Stimulated activated CD8-positive, alpha-beta memory T cell treated with anti-CD3 and anti-CD28 coated beads, Interleukin-2, amount 100 ng/mL, for 1 hour (primary cell): Measurements from ENCODE around the gene PCED1B.
"Not testable (repeated sequence)": the region's sequence is repeated elsewhere in the genome, so short reads cannot be mapped to it uniquely, and the experiment has no call there.

ENCODE experiments used
- DNase-seq, 2 donors: peaks; one replicate each; pipeline ENCODE4 v3.0.0-alpha.2; 2020; ENCODE audit warnings: low read depth in 2 of 2

The PCED1B gene

DNA sequence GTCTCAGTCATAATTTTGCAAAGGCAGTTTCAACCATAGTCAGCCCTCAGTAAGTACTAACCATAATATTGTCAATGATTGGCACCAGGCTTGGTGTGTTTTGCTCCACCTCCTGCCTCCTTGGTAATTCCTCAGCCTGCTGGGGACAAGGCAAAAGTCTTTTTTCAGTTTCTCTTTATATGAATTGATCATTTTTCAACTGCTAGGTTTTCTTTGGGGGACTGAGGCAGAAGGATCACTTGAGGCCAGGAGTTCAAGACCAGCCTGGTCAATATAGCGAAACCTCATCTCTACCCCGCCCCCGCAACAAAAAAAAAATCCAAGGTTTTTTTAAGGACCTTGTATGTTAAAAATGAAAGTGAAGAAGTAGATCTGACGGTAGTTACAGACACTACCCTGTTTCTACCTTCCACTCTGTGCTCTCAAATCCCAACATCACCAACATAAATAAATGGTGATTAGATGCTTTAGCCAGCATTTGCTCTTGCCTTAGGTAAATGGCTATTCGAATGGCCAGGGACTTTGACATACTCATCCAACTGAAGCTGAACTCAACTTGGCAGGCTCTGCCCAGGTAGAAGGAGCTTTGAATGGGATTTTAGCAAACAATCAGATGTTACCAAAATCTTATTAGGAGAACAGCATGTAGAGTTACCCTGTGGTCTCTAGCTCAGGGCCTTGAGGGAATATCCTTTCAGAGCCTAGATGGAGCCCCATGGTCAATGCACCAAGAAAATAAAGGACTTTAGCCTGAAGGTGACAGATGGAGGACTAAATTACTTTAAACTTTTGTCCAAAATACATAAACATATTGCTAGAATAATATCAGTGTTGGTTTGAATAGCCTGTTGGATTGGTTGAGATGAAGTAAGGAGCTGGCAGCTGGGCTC is 127.3 kb downstream of the PCED1B start:
- no peak for DNase-seq

DNA sequence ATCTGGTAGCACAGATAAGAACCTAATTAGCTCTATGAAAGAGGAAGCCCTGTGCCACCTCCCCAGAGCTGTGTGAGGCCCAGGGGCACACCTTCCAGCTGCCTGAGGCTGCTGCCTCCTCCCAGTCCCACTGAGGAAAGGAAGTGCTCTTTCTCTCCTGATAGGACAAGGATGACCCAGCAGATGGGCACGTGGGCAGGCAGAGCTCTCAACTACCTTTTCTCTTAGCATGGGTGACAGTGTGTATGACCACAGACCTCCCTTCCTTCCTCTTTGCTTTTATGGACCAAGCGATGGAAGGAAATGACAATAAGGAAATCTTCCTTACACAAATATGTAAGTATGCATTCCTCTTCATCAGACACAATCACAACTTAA is 127.9 kb downstream of the PCED1B start:
- DNase-seq = no peak

DNA sequence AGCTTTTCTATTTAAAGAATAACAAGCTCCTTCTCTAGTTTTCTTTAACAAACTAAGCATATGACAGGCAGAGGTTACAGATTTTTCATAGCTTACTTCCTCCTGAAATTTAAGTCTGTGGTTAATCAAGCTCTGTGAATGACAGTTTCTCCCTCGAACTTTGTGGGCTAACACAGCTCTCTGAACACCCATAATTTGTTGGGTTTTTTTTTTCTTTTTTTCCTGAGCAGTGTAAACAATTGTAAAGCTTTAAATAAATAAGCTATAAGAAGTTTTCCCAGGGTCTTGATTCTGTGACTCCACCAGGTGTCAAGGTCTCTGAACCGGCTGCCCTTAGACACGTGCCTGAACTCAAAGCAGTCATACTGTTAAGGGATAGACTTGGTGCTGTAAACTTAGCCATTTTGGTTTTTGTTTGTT is 128.4 kb downstream of the PCED1B start:
- no peak for DNase-seq

DNA sequence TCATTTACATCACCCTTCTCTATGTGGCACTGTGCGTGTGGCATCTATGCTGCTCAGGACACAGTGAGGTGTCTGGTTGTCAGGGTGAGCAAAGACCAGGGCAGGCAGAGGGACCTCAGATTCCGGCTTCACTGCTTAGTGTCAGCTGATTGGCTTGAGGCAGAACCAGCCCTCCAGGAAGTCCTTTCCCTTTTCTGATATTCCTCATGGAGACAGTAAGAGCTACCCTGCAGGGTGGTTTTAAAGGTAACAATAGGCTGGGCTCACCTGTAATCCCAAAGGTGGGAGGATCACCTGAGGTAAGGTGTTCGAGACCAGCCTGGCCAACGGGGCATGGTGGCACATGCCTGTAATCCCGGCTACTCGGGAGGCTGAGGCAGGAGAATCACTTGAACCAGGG is 129.6 kb downstream of the PCED1B start:
- no peak for DNase-seq

DNA sequence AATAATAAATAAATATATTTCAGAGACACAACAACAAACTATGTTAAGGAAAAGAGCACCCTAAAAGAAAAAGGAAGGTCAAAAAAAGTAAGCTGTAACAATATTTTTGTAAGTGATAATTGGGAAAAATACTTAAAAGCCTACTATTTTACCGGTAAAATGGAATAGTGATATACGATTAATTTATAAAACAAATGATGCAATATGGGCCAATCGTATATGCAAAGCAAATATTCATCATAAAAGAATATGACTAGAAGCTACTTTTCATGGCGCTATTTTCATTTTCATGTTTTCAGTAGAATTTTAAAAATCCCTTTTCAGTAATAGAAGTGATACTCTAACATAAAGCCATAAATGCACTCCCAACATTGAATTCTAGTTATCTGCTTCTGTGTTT is 131.4 kb downstream of the PCED1B start:
- DNase-seq = no peak

DNA sequence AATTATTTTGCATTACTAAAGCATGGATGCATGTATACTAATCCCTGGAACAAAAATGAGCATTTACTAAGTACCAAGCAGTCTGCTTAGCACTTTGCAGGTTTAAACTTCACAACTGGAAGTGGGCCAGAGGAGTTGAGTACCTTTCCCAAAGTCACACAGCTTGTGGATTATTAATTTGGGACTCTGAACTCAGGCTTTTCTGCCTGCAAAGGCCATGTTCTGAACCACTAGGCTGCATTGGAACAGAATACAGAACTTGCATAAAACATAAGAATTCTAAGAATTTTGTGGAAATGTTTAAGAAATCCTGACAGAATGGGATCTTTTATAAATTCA is 133.2 kb downstream of the PCED1B start:
- DNase-seq = no peak

DNA sequence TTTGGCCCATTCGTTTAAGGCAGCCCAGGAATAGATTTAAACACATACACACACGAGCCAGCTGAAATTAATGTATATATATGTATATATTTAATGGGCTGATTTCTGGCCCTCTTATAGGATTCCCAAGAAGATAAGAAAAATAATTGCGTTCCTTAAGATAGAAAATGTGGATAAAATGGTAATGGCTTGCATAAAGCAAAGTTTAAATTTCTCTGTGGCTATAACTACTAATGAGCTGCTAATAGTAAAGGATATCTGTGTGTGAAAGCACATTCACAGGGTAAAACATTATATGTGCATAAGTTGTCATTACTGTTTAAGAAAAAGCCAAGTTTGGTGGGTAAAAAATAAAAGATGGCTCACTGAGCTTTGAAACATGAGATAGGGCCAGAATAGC is 134.0 kb downstream of the PCED1B start:
- DNase-seq = no peak

DNA sequence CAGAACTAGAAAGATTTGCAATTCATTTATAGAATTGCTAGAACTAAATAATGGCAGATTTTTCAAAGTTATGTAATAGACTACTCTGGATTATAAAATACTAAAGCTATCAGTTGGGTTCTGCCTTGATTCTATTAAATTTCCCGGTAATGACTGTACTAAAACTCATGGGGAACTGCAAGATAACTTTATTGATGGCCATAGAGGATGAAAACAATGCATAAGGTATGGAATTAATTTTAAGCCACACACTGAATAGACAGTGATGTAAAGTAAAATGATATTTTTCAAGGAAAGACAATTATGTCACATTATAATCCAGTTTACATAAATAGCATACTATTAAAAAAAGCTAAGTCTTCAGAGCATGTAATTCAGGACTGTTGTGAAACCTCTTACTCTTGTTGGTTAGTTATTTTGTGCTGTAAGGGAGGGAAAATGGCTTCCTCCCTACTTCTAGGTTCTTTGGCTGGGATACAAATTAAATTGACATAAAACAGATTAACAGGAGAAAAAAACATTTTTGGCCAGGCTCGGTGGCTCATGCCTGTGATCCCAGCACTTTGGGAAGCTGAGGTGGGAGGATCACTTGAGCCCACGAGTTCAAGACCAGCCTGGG is 134.7 kb downstream of the PCED1B start:
- DNase-seq = no peak

DNA sequence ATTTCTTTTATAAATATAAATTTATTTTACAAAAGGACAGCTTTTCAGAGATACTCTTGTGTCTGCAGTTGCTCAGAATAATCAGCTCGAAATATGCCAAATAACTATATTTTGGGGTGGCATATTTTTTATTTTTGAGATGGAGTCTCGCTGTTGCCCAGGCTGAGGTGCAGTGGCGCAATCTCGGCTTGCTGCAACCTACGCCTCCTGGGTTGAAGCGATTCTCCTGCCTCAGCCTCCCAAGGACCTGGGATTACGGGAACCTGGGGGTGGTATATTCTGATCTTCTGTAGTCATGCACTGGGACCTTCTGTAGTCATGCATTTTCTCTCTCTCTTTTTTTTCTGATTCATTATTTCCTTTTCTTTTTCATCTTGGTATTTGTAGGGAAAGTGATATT is 135.3 kb downstream of the PCED1B start:
- DNase-seq = no peak

DNA sequence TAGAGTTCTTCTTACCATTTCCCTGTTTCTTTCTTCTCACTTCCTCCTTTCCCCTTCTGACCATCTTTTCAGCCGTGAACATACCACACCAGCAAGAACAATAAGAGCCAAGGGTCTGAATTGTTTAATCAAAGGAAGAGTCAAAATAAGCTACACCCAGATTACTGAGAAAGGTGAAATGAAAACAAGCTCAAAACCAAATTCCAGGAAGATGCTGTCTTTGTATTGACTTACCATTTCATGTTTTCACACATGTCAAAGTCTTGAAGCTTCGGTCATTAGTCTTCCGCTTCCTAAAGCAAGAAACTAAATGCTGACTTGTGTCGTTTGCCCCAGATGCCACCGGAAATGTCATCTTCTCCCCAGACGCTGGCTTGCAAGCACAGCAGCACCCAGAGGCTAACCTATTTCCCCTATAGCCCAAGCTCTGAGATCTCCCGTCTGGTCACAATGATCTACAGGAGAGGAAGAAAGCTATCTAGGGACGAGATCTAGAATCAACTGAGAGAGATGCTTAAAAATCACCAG is 136.8 kb downstream of the PCED1B start:
- peak in 1 of 2 donors; percentile 41 for DNase-seq

DNA sequence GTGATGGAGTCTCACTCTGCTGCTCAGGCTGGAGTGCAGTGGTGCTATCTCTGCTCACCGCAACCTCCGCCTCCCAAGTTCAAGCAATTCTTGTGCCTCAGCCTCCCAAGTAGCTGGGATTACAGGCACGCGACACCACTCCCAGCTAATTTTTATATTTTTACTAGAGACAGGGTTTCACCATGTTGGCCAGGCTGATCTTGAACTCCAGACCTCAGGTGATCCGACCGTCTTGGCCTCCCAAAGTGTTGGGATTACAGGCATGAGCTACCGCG is 138.1 kb downstream of the PCED1B start:
- not testable (repeated sequence) for DNase-seq

DNA sequence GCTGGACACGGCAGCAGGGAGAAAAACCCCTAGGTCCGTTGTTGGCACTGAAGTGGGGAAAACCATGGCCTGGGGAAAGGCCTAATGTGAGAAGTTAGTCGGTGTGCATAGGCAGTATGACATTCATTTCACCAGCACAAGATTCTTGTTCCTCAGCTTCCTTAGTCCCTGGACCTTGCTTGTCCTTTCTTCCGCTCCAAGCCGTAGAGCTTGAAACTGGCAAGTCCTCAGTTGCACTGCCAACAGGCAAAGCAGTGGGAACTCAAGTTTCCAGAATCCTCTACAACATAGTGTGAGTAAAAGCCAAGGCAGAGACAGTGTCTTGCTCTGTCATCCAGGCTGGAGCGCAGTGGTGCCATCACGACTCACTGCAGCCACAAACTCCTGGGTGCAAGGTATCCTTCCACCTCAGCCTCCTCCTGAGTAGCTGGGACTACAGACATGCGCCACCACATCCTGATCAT is 138.8 kb downstream of the PCED1B start:
- DNase-seq = no peak

DNA sequence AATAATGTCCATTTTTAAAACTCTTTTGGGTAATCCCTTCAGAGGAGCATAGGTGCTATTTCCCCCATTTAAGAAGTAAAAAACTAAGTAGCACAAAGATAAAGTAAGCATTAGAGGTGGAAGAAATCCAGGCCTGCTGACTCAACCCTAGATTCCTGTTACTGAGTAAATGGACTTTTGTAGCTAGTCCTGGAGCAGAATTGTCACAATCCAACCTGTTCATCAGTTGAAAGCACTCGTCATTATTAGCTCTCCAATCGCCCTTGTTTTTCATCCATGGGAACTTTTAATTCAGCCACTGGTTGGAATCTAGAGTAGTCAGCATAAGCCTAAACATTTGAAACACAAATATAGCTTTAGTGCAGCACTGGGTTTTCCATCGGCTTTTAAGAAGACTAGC is 139.8 kb downstream of the PCED1B start:
- no peak for DNase-seq

DNA sequence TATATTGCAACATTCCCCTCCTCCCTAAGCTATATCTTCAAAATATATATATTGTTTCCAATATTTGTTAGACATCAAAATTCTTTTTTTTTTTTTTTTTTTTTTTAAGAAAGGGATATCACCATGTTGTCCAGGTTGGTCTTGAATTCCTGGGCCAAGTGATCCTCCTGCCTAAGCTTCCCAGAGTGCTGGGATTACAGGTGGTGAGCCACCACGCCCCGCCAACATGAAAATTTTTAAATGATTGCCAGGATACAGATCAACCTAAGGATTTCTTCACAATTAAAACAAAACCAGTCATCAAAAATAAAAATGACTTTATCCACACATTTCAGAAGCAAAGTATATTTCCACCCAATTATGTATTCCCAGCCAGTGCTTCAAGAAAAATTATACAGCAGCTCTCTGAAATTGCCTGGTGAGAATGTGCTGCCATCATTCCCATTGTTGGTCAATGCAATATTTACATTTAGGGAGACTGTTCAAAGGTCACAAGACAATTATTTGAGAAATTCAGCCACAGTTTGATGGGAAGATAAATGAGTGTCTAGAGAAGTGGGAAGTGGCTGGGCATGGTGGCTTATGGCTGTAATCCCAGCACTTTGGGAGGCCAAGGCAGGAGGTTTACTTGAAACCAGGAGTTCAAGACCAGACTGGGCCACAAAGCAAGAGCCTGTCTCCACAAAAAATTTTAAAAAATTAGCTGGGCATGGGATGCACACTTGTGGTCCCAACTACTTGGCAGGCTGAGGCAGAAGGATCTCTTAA is 142.0 kb downstream of the PCED1B start:
- no peak for DNase-seq

DNA sequence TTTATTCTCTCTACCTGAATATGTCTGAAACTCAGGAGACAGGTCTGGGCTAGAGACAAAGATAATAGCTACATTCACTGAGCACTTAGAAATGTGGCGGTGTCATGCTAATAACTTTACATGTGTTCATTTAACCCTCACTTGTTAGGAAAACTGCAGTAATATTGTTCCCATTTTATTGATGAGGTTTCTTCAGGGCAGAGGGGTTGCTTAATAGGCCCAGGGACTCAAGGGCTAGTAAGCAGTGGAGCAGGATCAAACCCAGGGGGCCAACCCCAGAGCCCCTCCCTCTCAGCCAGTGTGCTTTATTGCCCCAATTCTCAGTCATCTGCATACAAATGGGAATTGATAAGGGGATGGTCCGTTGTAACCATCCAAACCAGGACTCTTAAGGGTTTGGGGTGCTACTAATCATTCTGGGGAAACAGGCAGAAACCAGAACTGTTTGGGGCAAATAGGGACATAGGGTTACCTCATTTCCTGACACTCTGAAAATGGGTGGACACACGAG is 143.2 kb downstream of the PCED1B start:
- no peak for DNase-seq

DNA sequence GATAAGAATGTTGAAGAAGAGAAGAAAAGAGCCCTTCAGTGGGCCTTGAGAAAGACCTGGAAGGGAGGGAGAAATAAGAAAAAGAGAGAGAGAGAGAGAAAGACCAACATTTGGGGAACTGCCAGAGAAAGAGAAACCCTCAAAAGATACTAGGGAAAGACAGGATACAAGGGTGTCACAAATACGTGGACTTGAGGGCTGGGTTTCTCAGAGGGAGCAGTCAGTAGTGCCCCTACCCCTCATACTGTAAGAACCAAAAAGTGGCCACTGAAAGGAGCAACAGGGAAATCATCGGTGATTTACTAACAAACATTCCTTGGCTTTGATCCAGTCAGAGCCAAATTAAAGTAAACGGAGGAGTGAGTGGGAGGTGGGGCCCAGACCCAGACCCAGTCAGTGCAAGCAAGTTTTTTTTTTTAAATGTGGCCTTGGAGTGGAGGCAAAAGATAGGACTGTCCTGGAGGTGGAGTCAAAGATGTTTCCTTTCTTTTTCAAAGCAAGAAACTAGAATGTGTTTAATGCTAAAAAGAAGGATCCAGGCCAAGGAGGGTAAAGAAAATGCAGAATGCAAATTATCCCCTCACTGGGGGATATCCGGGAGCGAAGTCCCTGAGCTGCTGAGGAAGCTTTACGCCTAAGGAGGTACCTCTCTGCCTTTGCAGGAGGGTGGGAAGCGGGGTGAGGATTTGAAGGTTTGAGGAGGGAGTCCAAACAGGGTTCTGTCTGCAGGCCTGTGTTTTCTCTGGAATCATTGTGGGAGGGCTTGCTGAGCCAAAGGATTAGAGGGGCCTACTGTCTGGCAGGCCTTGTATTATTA is 143.8 kb downstream of the PCED1B start:
- DNase-seq = no peak

DNA sequence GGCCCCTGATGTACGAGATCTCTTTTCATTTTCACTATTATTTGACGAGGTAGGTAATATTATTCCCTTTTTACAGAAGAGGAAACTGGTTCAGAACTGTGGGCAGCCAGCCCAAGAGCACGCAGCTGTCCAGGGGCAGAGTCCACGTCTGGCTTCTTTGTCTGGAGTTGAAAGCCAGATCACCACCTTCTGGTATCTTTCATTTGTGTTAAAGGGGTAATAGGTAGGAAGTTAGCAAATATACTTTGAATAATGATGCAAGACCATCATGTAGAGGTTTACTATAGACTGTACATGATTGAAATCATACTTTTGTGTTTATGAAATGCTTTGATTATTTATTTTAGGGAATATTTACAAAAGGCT is 144.4 kb downstream of the PCED1B start:
- no peak for DNase-seq

DNA sequence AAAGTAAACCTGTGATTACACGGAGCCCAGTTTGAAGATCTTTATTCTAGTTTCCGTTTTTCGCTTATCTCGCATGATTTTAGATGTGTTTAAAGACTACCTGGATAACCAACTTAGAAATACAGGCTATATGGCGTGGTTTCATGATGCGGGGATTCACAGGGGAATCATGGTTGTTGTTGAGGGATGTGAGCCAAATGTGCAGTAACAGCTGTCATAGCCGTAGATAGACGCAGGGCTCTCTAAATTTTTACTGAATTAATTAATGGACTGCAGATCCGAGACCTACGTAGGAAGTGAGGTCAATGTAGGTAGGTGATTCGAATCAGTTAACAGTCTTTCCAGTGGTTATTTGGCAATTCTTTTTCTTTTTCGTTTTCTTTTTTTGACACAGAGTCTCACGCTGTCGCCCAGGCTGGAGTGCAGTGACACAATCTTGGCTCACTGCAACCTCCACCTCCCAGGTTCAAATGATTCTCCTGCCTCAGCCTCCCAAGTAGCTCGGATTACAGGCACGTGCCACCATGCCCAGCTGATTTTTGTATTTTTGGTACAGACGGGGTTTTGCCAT is 145.2 kb downstream of the PCED1B start:
- DNase-seq = no peak

DNA sequence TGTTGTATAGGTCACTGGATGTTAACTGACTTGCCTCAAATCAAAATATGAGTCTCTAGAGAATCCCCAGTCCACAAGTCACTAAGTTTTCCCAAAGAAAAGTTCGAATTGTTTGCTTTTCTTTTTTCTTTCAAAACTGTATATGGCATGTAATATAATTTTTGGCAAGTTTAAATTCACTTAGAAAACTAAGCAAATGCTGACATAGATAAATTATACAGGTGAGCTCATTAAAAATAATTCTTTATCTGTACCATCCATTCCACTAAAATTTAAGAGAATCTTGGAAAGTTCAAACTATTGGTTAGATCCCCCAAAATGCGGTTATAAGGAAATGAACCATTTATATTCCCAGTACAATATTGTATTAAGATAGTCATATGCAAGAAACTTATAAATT is 145.9 kb downstream of the PCED1B start:
- no peak for DNase-seq

DNA sequence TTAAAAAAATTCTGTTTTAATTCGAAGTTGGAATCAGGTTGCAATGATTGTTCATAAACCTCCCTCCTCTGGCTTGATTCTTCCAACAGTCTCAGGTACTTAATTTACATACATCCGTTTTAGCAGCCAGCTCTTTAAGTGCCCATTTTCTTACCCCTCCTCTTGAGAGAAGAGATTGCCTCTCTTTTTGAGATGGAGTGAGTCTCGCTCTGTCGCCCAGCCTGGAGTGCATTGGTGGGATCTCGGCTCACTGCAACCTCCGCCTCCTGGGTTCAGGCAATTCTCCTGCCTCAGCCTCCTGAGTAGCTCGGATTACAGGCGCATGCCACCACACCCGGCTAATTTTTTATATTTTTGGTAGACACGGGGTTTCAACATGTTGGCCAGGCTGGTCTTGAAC is 146.8 kb downstream of the PCED1B start:
- no peak for DNase-seq

DNA sequence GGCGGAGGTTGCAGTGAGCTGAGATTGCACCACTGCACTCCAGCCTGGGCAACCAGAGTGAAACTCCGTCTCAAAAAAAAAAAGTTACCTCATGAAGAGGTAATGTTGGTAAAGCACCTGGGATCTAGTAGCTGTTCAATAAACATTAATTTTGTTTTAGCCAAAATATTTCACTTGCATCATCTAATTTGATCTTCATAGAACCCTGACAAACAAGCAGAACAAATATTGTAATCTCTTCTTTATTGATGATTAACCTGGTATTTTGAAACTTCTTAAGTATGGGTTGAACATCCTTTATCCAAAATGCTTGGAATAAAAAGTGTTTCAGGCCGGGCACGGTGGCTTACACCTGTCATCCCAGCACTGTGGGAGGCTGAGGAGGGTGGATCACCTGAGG is 149.4 kb downstream of the PCED1B start:
- DNase-seq = no peak
